Choroid plexus epithelial cell (primary cell): Measurements from ENCODE around the gene TTC6.

Experiments used
- DNase-seq: peaks from one replicate; pipeline ENCODE4 v3.0.0-alpha.2; 2010; ENCODE audit warnings: low read depth
- H3K4me3 ChIP-seq: 2 replicates; pipeline ENCODE4 v1.5.1; 2011; ENCODE audit warnings: low read depth, mild to moderate bottlenecking, control low read depth, low read length, moderate library complexity
- TF ChIP-seq, protein P1 (sequence below): conservative IDR thresholded peaks from 2 replicates; pipeline ENCODE4 v1.5.1; 2011; ENCODE audit warnings: low read depth, mild to moderate bottlenecking, control low read depth, inconsistent platforms, low read length, moderate library complexity

Gene TTC6

DNA sequence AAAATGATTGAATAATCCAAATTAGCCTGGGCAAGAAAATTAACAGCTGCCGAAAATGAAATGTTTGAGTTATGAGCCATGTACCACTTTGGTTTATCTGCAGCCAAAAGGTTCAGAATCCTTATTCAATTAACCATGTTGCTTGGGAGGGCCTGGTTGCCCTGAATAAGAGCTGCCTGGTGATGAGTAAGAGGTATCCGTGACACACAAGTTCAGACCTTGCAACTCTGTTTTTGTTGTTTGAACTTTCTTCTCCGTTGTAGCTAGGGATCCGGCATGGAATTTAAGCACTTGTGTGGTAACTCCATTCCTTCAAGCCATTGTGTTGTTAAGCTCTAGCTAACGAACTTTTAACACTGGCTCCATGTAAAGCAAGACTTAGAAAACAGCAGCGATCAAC lies 36.0 kb upstream of the TTC6 start:
- peak; percentile 57 for DNase-seq
- TF ChIP-seq, protein P1, sequence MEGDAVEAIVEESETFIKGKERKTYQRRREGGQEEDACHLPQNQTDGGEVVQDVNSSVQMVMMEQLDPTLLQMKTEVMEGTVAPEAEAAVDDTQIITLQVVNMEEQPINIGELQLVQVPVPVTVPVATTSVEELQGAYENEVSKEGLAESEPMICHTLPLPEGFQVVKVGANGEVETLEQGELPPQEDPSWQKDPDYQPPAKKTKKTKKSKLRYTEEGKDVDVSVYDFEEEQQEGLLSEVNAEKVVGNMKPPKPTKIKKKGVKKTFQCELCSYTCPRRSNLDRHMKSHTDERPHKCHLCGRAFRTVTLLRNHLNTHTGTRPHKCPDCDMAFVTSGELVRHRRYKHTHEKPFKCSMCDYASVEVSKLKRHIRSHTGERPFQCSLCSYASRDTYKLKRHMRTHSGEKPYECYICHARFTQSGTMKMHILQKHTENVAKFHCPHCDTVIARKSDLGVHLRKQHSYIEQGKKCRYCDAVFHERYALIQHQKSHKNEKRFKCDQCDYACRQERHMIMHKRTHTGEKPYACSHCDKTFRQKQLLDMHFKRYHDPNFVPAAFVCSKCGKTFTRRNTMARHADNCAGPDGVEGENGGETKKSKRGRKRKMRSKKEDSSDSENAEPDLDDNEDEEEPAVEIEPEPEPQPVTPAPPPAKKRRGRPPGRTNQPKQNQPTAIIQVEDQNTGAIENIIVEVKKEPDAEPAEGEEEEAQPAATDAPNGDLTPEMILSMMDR: no peak
- no peak overlapping the region for H3K4me3 ChIP-seq

DNA sequence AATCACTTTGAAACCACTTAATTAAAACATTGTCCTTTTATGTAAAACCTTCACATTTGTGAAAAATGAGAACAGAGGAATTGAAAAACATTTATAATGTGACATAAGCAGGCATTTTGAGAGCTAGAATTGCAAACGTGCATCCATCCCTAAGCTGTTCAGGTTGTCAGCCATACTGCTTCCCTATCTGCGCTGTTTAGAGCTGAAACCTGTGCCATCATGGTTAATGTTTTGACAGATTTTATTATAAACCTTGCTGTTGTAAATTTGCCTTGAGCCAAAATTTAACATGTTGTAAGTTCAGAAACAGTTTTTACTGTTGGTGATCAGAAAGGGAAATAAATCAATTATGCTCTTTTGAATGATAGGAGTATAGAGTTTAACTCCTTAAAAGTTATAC lies 32.2 kb upstream of the TTC6 start:
- H3K4me3 ChIP-seq: no peak overlapping the region
- DNase-seq: no peak
- TF ChIP-seq, protein P1: no peak

DNA sequence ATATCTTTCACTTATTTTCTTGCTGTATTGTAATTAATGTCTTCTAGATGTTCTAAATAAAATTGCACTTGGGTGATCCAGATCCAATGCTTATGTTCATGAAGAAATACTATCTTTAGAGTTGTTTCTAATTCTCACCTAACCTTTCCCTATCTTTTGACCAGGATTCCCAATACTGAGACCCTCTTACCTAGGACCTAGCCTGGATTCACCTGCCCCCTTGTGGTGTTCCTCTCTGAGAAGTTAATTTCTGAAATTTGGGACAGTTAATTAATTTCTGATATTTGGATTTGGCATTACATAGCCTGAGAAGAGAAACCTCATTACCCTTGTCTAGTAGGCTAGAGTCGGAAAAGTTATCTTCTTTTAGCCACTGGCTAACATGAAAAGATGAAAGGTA lies 29.9 kb upstream of the TTC6 start:
- DNase-seq: no peak

DNA sequence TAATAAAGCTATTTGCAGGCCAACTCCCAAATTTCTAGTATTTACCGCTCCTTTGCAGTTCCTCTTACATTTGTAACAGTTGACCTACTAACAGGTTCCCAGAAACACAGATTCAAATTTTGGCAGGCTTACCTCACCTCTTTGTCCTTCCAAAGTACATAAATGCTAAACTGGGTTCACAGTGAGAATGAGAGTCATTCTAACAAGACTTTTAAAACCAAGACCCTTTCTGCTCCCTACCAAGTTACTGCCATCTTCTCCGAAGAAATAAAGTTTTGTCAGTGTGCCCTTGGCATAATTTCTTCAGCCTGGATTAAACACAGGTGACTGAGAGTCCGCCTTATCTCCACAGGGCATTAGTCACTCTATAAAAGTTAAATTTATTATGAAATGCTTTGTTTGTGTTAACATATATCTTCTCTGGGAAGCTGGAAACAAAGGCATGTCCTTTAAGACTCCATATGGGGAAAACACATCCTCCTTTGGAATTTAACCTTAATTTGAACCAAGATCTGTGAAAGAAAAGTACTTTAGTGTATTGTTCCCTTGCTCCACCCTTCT lies 28.5 kb upstream of the TTC6 start:
- H3K4me3 ChIP-seq: no peak overlapping the region
- TF ChIP-seq, protein P1: no peak
- no peak for DNase-seq

More for the DNA sequence above, 29.9 kb upstream of the TTC6 start:
- TF ChIP-seq, protein P1: peak; percentile 52
- no peak overlapping the region for H3K4me3 ChIP-seq

DNA sequence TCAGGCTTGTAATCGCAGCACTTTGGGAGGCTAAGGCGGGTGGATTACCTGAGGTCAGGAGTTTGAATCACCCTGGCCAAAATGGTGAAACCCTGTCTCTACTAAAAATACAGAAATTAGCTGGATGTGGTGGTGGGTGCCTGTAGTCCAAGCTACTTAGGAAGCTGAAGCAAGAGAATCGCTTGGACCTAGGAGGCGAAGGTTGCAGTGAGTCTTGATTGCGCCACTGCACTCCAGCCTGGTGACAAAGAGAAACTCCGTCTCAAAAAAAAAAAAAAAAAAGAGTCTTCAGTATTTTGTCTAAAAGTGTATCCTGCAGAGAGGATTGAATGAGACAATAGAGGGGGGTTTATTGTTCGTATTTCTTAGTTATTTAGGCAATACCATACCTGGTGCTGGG lies 25.7 kb upstream of the TTC6 start:
- TF ChIP-seq, protein P1: no peak
- no peak for DNase-seq
- no peak overlapping the region for H3K4me3 ChIP-seq

DNA sequence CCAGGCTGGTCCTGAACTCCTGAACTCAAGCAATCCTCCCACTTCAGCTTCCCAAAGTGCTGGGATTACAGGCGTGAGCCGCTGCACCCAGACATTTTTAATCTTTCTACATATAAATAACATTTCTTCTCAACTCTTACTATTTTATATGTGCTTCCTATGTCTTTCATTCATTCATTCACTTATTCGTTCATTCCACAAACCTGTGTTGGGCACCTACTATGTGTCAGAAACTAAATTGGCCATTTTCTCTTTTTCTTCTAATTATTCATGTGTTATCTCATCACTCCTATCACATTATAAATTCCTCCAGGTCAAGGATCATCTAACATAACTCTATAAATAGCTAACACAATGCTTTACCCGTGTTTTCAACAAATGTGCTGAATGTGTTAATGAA lies 24.0 kb upstream of the TTC6 start:
- no peak for DNase-seq
- TF ChIP-seq, protein P1: no peak
- H3K4me3 ChIP-seq: no peak overlapping the region

DNA sequence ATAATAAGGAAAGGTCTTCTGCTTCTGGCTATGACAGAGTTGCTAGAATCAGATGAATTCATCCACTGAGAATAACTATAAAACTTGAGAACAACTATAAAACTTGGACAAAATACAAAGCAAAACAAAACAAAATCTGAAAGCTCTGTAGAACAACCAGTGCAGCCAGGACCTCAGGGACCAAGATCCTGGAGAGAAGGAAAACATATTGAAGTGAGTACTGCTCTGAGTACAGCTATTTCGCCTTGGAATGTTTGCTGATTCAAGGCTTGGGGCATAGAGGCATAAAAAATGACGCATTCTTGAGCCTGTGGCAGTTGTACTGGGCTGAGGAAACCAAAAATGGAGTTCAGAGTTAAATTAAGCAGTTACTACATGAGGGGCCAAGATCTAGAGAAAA lies 22.1 kb upstream of the TTC6 start:
- H3K4me3 ChIP-seq: no peak overlapping the region
- no peak for DNase-seq
- TF ChIP-seq, protein P1: no peak
